WTC11 (cell line): Measurements from ENCODE around the gene FABP1. TPM values are rescaled to one million over a fixed set of nuclear protein-coding genes. Genes with fewer than 3 reads are reported as not detected.

Experiments
- ATAC-seq: fragments of 200-7000 bp; cut with Tn5 transposase; 2 replicates; pipeline ENCODE4 v1.10.0; 2021; ENCODE audit warnings: mild to moderate bottlenecking, moderate library complexity
- CTCF ChIA-PET: fragments of 300-600 bp; sonication (Branson Sonifier 250); formaldehyde crosslinking; loops from one replicate; lab custom pipeline; 2021; ENCODE audit warnings: antibody characterized with exemption; lab: Charles Lee
- POLR2A ChIA-PET: fragments of 350-600 bp; sonication (Branson Sonifier 250); formaldehyde crosslinking; loops from one replicate; lab custom pipeline; 2021; ENCODE audit warnings: antibody characterized with exemption; lab: Charles Lee
- DNase-seq: peaks from one replicate; pipeline ENCODE4 v3.0.0; 2021; ENCODE audit warnings: low spot score
- H3K27ac Mint-ChIP-seq: 2 replicates; pipeline ENCODE4 v1.8.0; 2021; ENCODE audit warnings: mixed read lengths
- H3K27me3 Mint-ChIP-seq: 2 replicates; pipeline ENCODE4 v1.8.0; 2021; ENCODE audit warnings: low read depth, mild to moderate bottlenecking, moderate library complexity, mixed read lengths
- H3K36me3 Mint-ChIP-seq: 2 replicates; pipeline ENCODE4 v1.8.0; 2021; ENCODE audit warnings: mixed read lengths
- H3K4me1 Mint-ChIP-seq: 2 replicates; pipeline ENCODE4 v1.8.0; 2022; ENCODE audit warnings: mixed read lengths
- H3K4me3 Mint-ChIP-seq: 2 replicates; pipeline ENCODE4 v1.8.0; 2021; ENCODE audit warnings: mild to moderate bottlenecking, moderate library complexity, mixed read lengths
- H3K9me3 Mint-ChIP-seq: 2 replicates; pipeline ENCODE4 v1.8.0; 2021; ENCODE audit warnings: mixed read lengths
- ATF1 ChIP-seq: sonication (generic); formaldehyde crosslinking; IDR thresholded peaks from 2 replicates; pipeline ENCODE4 v1.8.1; 2023; ENCODE audit warnings: mild to moderate bottlenecking, moderate library complexity, missing genetic modification reagents
- EMX1 ChIP-seq: fragments of 250-450 bp; sonication (Bioruptor Pico); IDR thresholded peaks from 2 replicates; pipeline ENCODE4 v1.8.0; 2021; ENCODE audit warnings: mild to moderate bottlenecking
- FOXK1 ChIP-seq: sonication (generic); formaldehyde crosslinking; IDR thresholded peaks from 2 replicates; pipeline ENCODE4 v1.8.0; 2022; ENCODE audit warnings: mild to moderate bottlenecking, moderate library complexity, missing genetic modification reagents
- GTF2I ChIP-seq: fragments of 250-450 bp; sonication (Bioruptor Pico); conservative IDR thresholded peaks from 2 replicates; pipeline ENCODE4 v1.4.0; 2021; ENCODE audit warnings: mild to moderate bottlenecking
- JAZF1 ChIP-seq: fragments of 250-450 bp; sonication (Bioruptor Pico); IDR thresholded peaks from 2 replicates; pipeline ENCODE4 v1.9.0; 2021; ENCODE audit warnings: moderate library complexity, mild to moderate bottlenecking, inconsistent platforms
- JUN ChIP-seq: sonication (generic); formaldehyde crosslinking; IDR thresholded peaks from 2 replicates; pipeline ENCODE4 v1.8.0; 2023; ENCODE audit warnings: mild to moderate bottlenecking, missing genetic modification reagents
- MXD4 ChIP-seq: fragments of 250-450 bp; sonication (Bioruptor Pico); IDR thresholded peaks from 2 replicates; pipeline ENCODE4 v1.8.0; 2021; ENCODE audit warnings: mild to moderate bottlenecking, moderate library complexity, borderline replicate concordance
- SMAD4 ChIP-seq: sonication (generic); formaldehyde crosslinking; IDR thresholded peaks from 2 replicates; pipeline ENCODE4 v1.8.0; 2022; ENCODE audit warnings: mild to moderate bottlenecking, missing genetic modification reagents
- total RNA-seq: library from RNA; stranded (reverse); gene quantifications from 3 replicates; pipeline ENCODE4 v1.2.3, GENCODE V29; 2021
- TF ChIP-seq, protein P1 (sequence below): sonication (generic); formaldehyde crosslinking; conservative IDR thresholded peaks from 2 replicates; pipeline ENCODE4 v1.8.1; 2022; ENCODE audit warnings: mild to moderate bottlenecking, missing genetic modification reagents
- TF ChIP-seq, protein P2 (sequence below): fragments of 200-600 bp; IDR thresholded peaks from 2 replicates; pipeline ENCODE4 v1.8.0; 2022; ENCODE audit warnings: antibody characterized with exemption
- TF ChIP-seq, protein P3 (sequence below): sonication (generic); formaldehyde crosslinking; IDR thresholded peaks from 2 replicates; pipeline ENCODE4 v1.8.0; 2022; ENCODE audit warnings: mild to moderate bottlenecking, missing genetic modification reagents
- TF ChIP-seq, protein P4 (sequence below): sonication (generic); formaldehyde crosslinking; IDR thresholded peaks from 2 replicates; pipeline ENCODE4 v1.8.1; 2023; ENCODE audit warnings: mild to moderate bottlenecking, missing genetic modification reagents, moderate library complexity
- TF ChIP-seq, protein P5 (sequence below): sonication (generic); formaldehyde crosslinking; IDR thresholded peaks from 2 replicates; pipeline ENCODE4 v1.8.0; 2023; ENCODE audit warnings: missing genetic modification reagents
- TF ChIP-seq, protein P6 (sequence below): sonication (generic); formaldehyde crosslinking; IDR thresholded peaks from 2 replicates; pipeline ENCODE4 v1.8.1; 2023; ENCODE audit warnings: mild to moderate bottlenecking, missing genetic modification reagents

FABP1 gene
- total RNA-seq, 1 experiment from 2014 or later: 0.46 TPM

DNA sequence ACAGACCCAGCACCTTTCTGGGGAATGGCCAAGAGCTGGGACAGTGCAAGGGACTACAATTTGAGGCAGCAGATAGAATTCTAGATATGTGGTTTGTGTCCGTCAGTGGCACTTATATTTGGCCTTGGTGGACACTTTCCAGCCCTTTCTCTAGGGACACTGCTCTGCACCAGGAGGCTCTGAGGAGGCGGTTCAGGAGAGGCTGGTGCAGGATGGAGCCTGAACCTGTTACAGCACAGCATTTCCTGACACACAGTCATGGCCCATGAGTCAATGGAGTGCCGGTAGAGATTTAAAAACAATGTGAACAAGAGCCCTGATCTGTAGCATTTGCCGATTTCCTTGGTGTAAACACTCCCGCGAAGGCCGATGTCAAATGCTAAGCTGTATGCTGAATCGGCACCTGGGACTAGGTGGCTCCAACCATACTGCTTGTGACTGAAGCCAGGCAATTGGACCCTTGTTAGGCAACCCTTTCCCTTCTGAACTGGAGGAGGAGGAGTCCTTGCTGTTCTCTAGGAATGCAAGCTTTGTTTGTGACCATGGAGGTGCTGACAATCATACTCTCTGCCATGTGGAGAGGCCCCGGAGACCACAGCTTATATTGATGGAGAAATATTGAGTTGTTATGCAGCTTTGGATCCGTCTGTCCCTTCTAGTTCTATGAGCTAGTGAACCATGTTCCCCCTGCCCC, 11.9 kb downstream of the FABP1 start:
- Mint-ChIP-seq H3K9me3 (no peaks in the 10 kb centered on the region; the same call in 1 of the 2 replicates), H3K36me3 (no peaks in the 10 kb centered on the region), H3K27ac (no peak overlapping the region), H3K4me3 (no peak overlapping the region), H3K4me1 (peaks cover 6% of the 10 kb centered on the region; the same call in 1 of the 2 replicates), H3K27me3 (no peaks in the 10 kb centered on the region)
- ChIA-PET POLR2A (no interaction called here), CTCF (interaction anchor here (1.7 to 5.1 kb wide), 2 partner anchors 46 to 55 kb away, joined by 3 to 24 read pairs; no protein-coding TSS in a partner anchor)
- TF ChIP-seq, protein P1, sequence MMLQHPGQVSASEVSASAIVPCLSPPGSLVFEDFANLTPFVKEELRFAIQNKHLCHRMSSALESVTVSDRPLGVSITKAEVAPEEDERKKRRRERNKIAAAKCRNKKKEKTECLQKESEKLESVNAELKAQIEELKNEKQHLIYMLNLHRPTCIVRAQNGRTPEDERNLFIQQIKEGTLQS: no peak
- TF ChIP-seq JAZF1 (CRISPR knock-in tag): no peak
- TF ChIP-seq, protein P2, sequence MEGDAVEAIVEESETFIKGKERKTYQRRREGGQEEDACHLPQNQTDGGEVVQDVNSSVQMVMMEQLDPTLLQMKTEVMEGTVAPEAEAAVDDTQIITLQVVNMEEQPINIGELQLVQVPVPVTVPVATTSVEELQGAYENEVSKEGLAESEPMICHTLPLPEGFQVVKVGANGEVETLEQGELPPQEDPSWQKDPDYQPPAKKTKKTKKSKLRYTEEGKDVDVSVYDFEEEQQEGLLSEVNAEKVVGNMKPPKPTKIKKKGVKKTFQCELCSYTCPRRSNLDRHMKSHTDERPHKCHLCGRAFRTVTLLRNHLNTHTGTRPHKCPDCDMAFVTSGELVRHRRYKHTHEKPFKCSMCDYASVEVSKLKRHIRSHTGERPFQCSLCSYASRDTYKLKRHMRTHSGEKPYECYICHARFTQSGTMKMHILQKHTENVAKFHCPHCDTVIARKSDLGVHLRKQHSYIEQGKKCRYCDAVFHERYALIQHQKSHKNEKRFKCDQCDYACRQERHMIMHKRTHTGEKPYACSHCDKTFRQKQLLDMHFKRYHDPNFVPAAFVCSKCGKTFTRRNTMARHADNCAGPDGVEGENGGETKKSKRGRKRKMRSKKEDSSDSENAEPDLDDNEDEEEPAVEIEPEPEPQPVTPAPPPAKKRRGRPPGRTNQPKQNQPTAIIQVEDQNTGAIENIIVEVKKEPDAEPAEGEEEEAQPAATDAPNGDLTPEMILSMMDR: no peak
- TF ChIP-seq, protein P3, sequence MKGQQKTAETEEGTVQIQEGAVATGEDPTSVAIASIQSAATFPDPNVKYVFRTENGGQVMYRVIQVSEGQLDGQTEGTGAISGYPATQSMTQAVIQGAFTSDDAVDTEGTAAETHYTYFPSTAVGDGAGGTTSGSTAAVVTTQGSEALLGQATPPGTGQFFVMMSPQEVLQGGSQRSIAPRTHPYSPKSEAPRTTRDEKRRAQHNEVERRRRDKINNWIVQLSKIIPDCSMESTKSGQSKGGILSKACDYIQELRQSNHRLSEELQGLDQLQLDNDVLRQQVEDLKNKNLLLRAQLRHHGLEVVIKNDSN (CRISPR knock-in tag): no peak
- no peak for TF ChIP-seq JUN (CRISPR knock-in tag)
- no peak for TF ChIP-seq ATF1 (CRISPR knock-in tag)
- TF ChIP-seq SMAD4: no peak
- TF ChIP-seq FOXK1 (CRISPR knock-in tag): no peak
- TF ChIP-seq, protein P4, sequence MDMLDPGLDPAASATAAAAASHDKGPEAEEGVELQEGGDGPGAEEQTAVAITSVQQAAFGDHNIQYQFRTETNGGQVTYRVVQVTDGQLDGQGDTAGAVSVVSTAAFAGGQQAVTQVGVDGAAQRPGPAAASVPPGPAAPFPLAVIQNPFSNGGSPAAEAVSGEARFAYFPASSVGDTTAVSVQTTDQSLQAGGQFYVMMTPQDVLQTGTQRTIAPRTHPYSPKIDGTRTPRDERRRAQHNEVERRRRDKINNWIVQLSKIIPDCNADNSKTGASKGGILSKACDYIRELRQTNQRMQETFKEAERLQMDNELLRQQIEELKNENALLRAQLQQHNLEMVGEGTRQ (CRISPR knock-in tag): no peak
- DNase-seq (no peak), ATAC-seq (no peak)

DNA sequence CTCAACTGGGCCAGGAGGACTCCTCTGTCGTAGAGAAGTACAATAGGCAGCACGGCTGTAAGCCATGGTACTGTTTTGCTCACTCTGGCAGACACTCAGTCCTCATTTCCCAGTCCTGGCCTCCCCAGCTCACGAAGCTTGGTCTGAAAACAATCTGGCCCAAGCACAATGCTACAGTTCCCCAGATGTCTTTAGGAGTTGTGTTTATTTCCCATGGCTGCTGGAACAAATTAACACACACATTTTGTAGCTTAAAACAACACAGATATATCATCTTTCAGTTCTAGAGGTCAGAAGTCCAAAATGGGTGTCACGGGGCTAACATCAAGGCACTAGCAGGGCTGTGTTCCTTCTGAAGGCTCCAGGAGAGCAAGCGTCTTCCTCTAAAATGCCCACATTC, 13.0 kb downstream of the FABP1 start:
- ChIA-PET CTCF (interaction anchor here (1.7 to 5.1 kb wide), 2 partner anchors 47 to 54 kb away, joined by 3 to 24 read pairs; no protein-coding TSS in a partner anchor), POLR2A (no interaction called here)
- DNase-seq: no peak
- H3K9me3 Mint-ChIP-seq: no peaks in the 10 kb centered on the region; the same call in 1 of the 2 replicates
- peaks cover 6% of the 10 kb centered on the region; the same call in 1 of the 2 replicates for H3K4me1 Mint-ChIP-seq
- no peaks in the 10 kb centered on the region; the same call in 1 of the 2 replicates for H3K27me3 Mint-ChIP-seq
- ATAC-seq: no peak
- TF ChIP-seq SMAD4: no peak
- TF ChIP-seq, protein P5, sequence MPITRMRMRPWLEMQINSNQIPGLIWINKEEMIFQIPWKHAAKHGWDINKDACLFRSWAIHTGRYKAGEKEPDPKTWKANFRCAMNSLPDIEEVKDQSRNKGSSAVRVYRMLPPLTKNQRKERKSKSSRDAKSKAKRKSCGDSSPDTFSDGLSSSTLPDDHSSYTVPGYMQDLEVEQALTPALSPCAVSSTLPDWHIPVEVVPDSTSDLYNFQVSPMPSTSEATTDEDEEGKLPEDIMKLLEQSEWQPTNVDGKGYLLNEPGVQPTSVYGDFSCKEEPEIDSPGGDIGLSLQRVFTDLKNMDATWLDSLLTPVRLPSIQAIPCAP (CRISPR knock-in tag): no peak
- TF ChIP-seq MXD4 (CRISPR knock-in tag): no peak
- TF ChIP-seq, protein P6, sequence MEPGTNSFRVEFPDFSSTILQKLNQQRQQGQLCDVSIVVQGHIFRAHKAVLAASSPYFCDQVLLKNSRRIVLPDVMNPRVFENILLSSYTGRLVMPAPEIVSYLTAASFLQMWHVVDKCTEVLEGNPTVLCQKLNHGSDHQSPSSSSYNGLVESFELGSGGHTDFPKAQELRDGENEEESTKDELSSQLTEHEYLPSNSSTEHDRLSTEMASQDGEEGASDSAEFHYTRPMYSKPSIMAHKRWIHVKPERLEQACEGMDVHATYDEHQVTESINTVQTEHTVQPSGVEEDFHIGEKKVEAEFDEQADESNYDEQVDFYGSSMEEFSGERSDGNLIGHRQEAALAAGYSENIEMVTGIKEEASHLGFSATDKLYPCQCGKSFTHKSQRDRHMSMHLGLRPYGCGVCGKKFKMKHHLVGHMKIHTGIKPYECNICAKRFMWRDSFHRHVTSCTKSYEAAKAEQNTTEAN: no peak
- no peak for TF ChIP-seq JUN (CRISPR knock-in tag)
- TF ChIP-seq EMX1: no peak
- no peak overlapping the region for H3K4me3 Mint-ChIP-seq
- no peak overlapping the region for H3K27ac Mint-ChIP-seq
- no peaks in the 10 kb centered on the region for H3K36me3 Mint-ChIP-seq

DNA sequence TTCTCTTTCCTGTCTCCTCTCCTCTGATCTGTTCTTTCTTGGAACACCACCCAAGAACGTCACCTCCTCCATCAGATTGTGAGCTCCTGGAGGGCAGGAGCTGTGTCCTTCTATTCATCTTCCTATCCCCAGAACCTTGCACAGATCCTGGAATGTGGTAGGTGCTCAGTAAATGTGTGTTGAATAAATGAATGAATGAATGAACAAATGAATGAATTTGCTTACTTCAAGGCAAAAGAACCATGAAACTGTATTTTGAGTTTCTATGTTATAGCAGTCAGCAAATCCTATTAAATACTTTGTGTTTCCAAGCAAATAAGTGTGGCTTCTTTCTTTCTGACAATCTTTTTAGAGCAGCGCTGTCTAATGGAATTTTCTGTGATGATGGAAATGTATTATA, 14.8 kb downstream of the FABP1 start:
- POLR2A ChIA-PET: no interaction called here
- no peaks in the 10 kb centered on the region for H3K36me3 Mint-ChIP-seq
- H3K27ac Mint-ChIP-seq: no peak overlapping the region
- H3K4me1 Mint-ChIP-seq: peaks cover 6% of the 10 kb centered on the region; the same call in 1 of the 2 replicates
- peaks cover under 1% of the 10 kb centered on the region; the same call in 1 of the 2 replicates for H3K9me3 Mint-ChIP-seq
- ATAC-seq (no peak), DNase-seq (no peak)
- H3K27me3 Mint-ChIP-seq: no peaks in the 10 kb centered on the region; the same call in 1 of the 2 replicates
- no peak for TF ChIP-seq GTF2I (CRISPR knock-in tag)
- no peak overlapping the region for H3K4me3 Mint-ChIP-seq
- CTCF ChIA-PET: no interaction called here
